HG03565 (cell line): ENCODE measurements around the gene RPS6KA3.
A peak's percentile ranks its signal among the peaks of the same experiment; 100 is the strongest.

Source experiments
- ATAC-seq: cut with Tn5 transposase; IDR thresholded peaks from one replicate; pipeline ENCODE4 v1.9.1; 2021; ENCODE audit warnings: mild to moderate bottlenecking, moderate library complexity; ENCODE audit not compliant: unreplicated experiment

RPS6KA3 gene

GRCh38 chrX:20266810-20267606, at the start of gene RPS6KA3:
Gene RPS6KA3 (minus strand): TSS chrX:20266909. CDS start chrX:20266632, 277 bp downstream.
- ATAC-seq: peak; percentile 74

- ATAC-seq: no peak
These were observed 48.4 kb upstream of the RPS6KA3 start for GRCh38 chrX:20315140-20315539.

- ATAC-seq: no peak
These were observed 47.2 kb upstream of the RPS6KA3 start for GRCh38 chrX:20313899-20314298.

GRCh38 chrX:20312018-20312417, 45.3 kb upstream of the RPS6KA3 start:
- no peak for ATAC-seq

GRCh38 chrX:20311505-20311904, 44.8 kb upstream of the RPS6KA3 start:
- ATAC-seq: no peak

- no peak for ATAC-seq
These were observed 43.1 kb upstream of the RPS6KA3 start for GRCh38 chrX:20309806-20310205.

GRCh38 chrX:20306668-20307067, 40.0 kb upstream of the RPS6KA3 start:
- no peak for ATAC-seq

GRCh38 chrX:20300822-20301221, 34.1 kb upstream of the RPS6KA3 start:
- ATAC-seq: no peak

GRCh38 chrX:20294957-20295356, 28.2 kb upstream of the RPS6KA3 start:
- no peak for ATAC-seq

GRCh38 chrX:20294284-20294683, 27.6 kb upstream of the RPS6KA3 start:
- no peak for ATAC-seq

GRCh38 chrX:20285511-20285910, 18.8 kb upstream of the RPS6KA3 start:
- ATAC-seq: no peak

GRCh38 chrX:20284992-20285391, 18.3 kb upstream of the RPS6KA3 start:
- no peak for ATAC-seq

GRCh38 chrX:20284444-20284843, 17.7 kb upstream of the RPS6KA3 start:
- ATAC-seq: no peak

GRCh38 chrX:20280938-20281337, 14.2 kb upstream of the RPS6KA3 start:
- ATAC-seq: no peak

GRCh38 chrX:20274121-20274520, 7.4 kb upstream of the RPS6KA3 start:
- no peak for ATAC-seq

- no peak for ATAC-seq
These were observed 5.0 kb upstream of the RPS6KA3 start for GRCh38 chrX:20271730-20272129.

GRCh38 chrX:20271186-20271585, 4.5 kb upstream of the RPS6KA3 start:
- no peak for ATAC-seq

- no peak for ATAC-seq
These were observed 3.8 kb upstream of the RPS6KA3 start for GRCh38 chrX:20270562-20270890.

- ATAC-seq: no peak
These were observed 3.3 kb upstream of the RPS6KA3 start for GRCh38 chrX:20269848-20270561.

GRCh38 chrX:20267931-20268701, 1.4 kb upstream of the RPS6KA3 start:
- ATAC-seq: no peak

- no peak for ATAC-seq
These were observed 860 bp upstream of the RPS6KA3 start for GRCh38 chrX:20267607-20267930.
